ENCODE data around the gene LBHD1. TPM values are rescaled to one million over a fixed set of nuclear protein-coding genes. Genes with fewer than 3 reads are reported as not detected.

Gene LBHD1
- total RNA-seq, 4 donors from 2014 or later = 7.5 to 16.1 (median 10.1) TPM

DNA sequence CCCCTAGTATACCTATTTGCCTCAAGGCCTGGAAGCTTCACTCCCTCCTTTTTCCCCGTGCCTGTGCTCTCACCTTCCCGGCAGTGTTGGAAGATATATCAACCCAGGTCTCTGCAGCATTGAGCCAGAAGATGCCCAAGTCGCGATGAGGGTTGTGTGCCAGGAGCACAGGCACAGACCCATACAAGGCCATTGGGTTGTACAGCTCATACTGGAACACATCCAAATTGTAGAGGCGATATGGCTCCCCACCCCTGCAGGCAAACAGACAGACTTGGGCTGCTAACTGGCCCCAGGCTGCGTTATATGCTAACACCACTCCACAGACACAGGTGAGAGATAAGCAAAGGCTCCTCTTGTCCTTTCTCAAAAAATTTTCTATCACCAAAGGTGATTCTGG, 39.6 kb downstream of the LBHD1 start:
- in situ Hi-C loops (cut with MboI; ENCODE audit: low pct_ligation_motif_present in 1 of 4, low pct_unique_long_range_greater_than_20kb in 1 of 4, low sequenced_read_pairs in 3 of 4) = no loop called here

GRCh38 chr11:62627713-62628112, 44.4 kb downstream of the LBHD1 start:
- intact Hi-C loops (cut with DNase I; ENCODE audit: low total_unique reads) (no loop called here), in situ Hi-C loops (cut with MboI; ENCODE audit: low pct_ligation_motif_present in 1 of 4, low pct_unique_long_range_greater_than_20kb in 1 of 4, low sequenced_read_pairs in 3 of 4) (no loop called here)
- H3K27ac ChIP-seq = no peak overlapping the region
- TF ChIP-seq POLR2A (IDR thresholded peaks at IDR 0.05) (no peak), CTCF (IDR thresholded peaks at IDR 0.05) (no peak), POLR2AphosphoS5 (IDR thresholded peaks at IDR 0.05) (no peak), EP300 (IDR thresholded peaks at IDR 0.05; ENCODE audit: low read depth) (no peak)
- peaks cover 0 to 69% (median 32%) of the 10 kb centered on the region in 4 donors for H3K36me3 ChIP-seq
- H3K9me3 ChIP-seq = no peaks in the 10 kb centered on the region
- H3K4me1 ChIP-seq = no peaks in the 10 kb centered on the region
- WGBS, 2 donors (ENCODE audit: low coverage in 1 of 2) = 81 to 87% methylated on average over 3 of the region's 3 CpGs
- DNase-seq = no peak
- H3K4me3 ChIP-seq = no peak overlapping the region
- no peaks in the 10 kb centered on the region for H3K27me3 ChIP-seq

More for the DNA sequence above, 39.6 kb downstream of the LBHD1 start:
- Histone ChIP-seq H3K27me3 (no peaks in the 10 kb centered on the region), H3K9me3 (no peaks in the 10 kb centered on the region), H3K4me1 (no peaks in the 10 kb centered on the region), H3K4me3 (no peak overlapping the region), H3K27ac (no peak overlapping the region), H3K36me3 (peaks cover 0 to 94% (median 45%) of the 10 kb centered on the region in 4 donors)
- intact Hi-C loops (cut with DNase I; ENCODE audit: low total_unique reads) = loop anchor here (2.0 kb wide), 1 partner anchor 26 kb away; no protein-coding TSS in a partner anchor
- 67 to 86% methylated on average over 2 to 6 of the region's 6 CpGs for WGBS, 2 donors (ENCODE audit: low coverage in 1 of 2)
- no peak for DNase-seq
- TF ChIP-seq CTCF (IDR thresholded peaks at IDR 0.05) = no peak
- TF ChIP-seq POLR2AphosphoS5 (IDR thresholded peaks at IDR 0.05) = no peak
- TF ChIP-seq EP300 (IDR thresholded peaks at IDR 0.05; ENCODE audit: low read depth) = no peak
- no peak for TF ChIP-seq POLR2A (IDR thresholded peaks at IDR 0.05)

GRCh38 chr11:62622476-62623089, 49.5 kb downstream of the LBHD1 start:
- peaks cover 0 to 19% (median 5%) of the 10 kb centered on the region in 4 donors for H3K36me3 ChIP-seq
- no peak for DNase-seq
- intact Hi-C loops (cut with DNase I; ENCODE audit: low total_unique reads) = no loop called here
- no peaks in the 10 kb centered on the region for H3K9me3 ChIP-seq
- H3K4me3 ChIP-seq = peak overlapping the region in 3 of 4 donors; percentile 52 to 82 (median 54)
- TF ChIP-seq POLR2A (IDR thresholded peaks at IDR 0.05) (no peak), CTCF (IDR thresholded peaks at IDR 0.05) (no peak), EP300 (IDR thresholded peaks at IDR 0.05; ENCODE audit: low read depth) (no peak), POLR2AphosphoS5 (IDR thresholded peaks at IDR 0.05) (no peak)
- whole genome bisulfite sequencing, 2 donors (ENCODE audit: low coverage in 1 of 2) = 87 to 94% methylated on average over 7 of the region's 7 CpGs
- H3K27ac ChIP-seq = peak overlapping the region; percentile 88 to 96 (median 90)
- in situ Hi-C loops (cut with MboI; ENCODE audit: low pct_ligation_motif_present in 1 of 4, low pct_unique_long_range_greater_than_20kb in 1 of 4, low sequenced_read_pairs in 3 of 4) = no loop called here
- H3K27me3 ChIP-seq = no peaks in the 10 kb centered on the region
- H3K4me1 ChIP-seq = peaks cover 12 to 17% (median 14%) of the 10 kb centered on the region in 4 donors

- in situ Hi-C loops (cut with MboI; ENCODE audit: low pct_ligation_motif_present in 1 of 4, low pct_unique_long_range_greater_than_20kb in 1 of 4, low sequenced_read_pairs in 3 of 4) (no loop called here), intact Hi-C loops (cut with DNase I; ENCODE audit: low total_unique reads) (no loop called here)
Measured at GRCh38 chr11:62621567-62622470, 50.2 kb downstream of the LBHD1 start, which contains the start of gene B3GAT3. Gene B3GAT3, minus strand, starts transcription at chr11:62621986. Its CDS starts 39 bp downstream, at chr11:62621947.

More at GRCh38 chr11:62621567-62622470, 50.2 kb downstream of the LBHD1 start, which contains the start of gene B3GAT3:
- H3K36me3 ChIP-seq = peaks cover 0 to 12% (median 5%) of the 10 kb centered on the region in 4 donors
- peak; percentile 99 for DNase-seq
- peak; percentile 84 for TF ChIP-seq POLR2A (IDR thresholded peaks at IDR 0.05)
- peak; percentile 88 to 95 (median 93) for TF ChIP-seq POLR2AphosphoS5 (IDR thresholded peaks at IDR 0.05)
- peak; percentile 91 for TF ChIP-seq EP300 (IDR thresholded peaks at IDR 0.05; ENCODE audit: low read depth)
- peak in 1 of 5 experiments; percentile 50 for TF ChIP-seq CTCF (IDR thresholded peaks at IDR 0.05)
- H3K4me3 ChIP-seq = peak within 1 kb of the TSS; percentile 52 to 82 (median 59)
- no peaks in the 10 kb centered on the region for H3K27me3 ChIP-seq
- WGBS, 2 donors (ENCODE audit: low coverage in 1 of 2) = 0 to 1% methylated on average over 4 to 46 of the region's 77 CpGs
- peaks cover 12 to 17% (median 14%) of the 10 kb centered on the region in 4 donors for H3K4me1 ChIP-seq
- no peaks in the 10 kb centered on the region for H3K9me3 ChIP-seq
- peak within 1 kb of the TSS; percentile 88 to 96 (median 90) for H3K27ac ChIP-seq

All from transverse colon (tissue), 4 donors.